D721Med (cell line): Measurements from ENCODE around the gene EMCN.

Experiments used
- DNase-seq: peaks from one replicate; pipeline ENCODE4 v3.0.0; 2011; ENCODE audit warnings: low spot score; ENCODE audit not compliant: insufficient read length
- FAIRE-seq: peaks from 2 replicates; lab custom pipeline; 2011; peaks lifted over from hg19 to GRCh38; lab: Jason Lieb, UNC
- CTCF ChIP-seq: IDR thresholded peaks from 2 replicates; pipeline ENCODE4 v1.5.1; 2012; ENCODE audit warnings: mild to moderate bottlenecking, control low read depth; ENCODE audit not compliant: insufficient read depth; ENCODE audit errors: missing control alignments

Gene EMCN

GRCh38 chr4:100428051-100428450 is 89.8 kb downstream of the EMCN start:
- DNase-seq (no peak), FAIRE-seq (no peak)
- no peak for TF ChIP-seq CTCF

GRCh38 chr4:100424376-100424775 is 93.4 kb downstream of the EMCN start:
- FAIRE-seq (no peak), DNase-seq (no peak)
- no peak for TF ChIP-seq CTCF

GRCh38 chr4:100422894-100423293 is 94.9 kb downstream of the EMCN start:
- no peak for TF ChIP-seq CTCF
- FAIRE-seq = no peak
- no peak for DNase-seq

GRCh38 chr4:100421361-100421978 is 96.4 kb downstream of the EMCN start:
- FAIRE-seq (peak; percentile 60), DNase-seq (no peak)
- peak; percentile 50 for TF ChIP-seq CTCF

GRCh38 chr4:100420571-100420970 is 97.3 kb downstream of the EMCN start:
- no peak for FAIRE-seq
- no peak for TF ChIP-seq CTCF
- DNase-seq = no peak

- FAIRE-seq (no peak), DNase-seq (no peak)
- TF ChIP-seq CTCF = no peak
These were observed 100.3 kb downstream of the EMCN start for GRCh38 chr4:100417565-100417964.

- no peak for DNase-seq
These were observed 103.6 kb downstream of the EMCN start for GRCh38 chr4:100414016-100414790.

More at GRCh38 chr4:100414016-100414790, 103.6 kb downstream of the EMCN start:
- no peak for FAIRE-seq
- TF ChIP-seq CTCF = no peak
